ENCODE data around the gene KCNG1. TPM values are rescaled to one million over a fixed set of nuclear protein-coding genes. Genes with fewer than 3 reads are reported as not detected.

The KCNG1 gene
- total RNA-seq, 2 experiments from 2014 or later = 0.29 to 0.59 TPM

GRCh38 chr20:51034476-51034875, 11.6 kb upstream of the KCNG1 start:
- Mint-ChIP-seq H3K27me3 (ENCODE audit: low read depth) (peaks cover 38% of the 10 kb centered on the region), H3K9me3 (no peaks in the 10 kb centered on the region), H3K36me3 (ENCODE audit: low read depth) (no peaks in the 10 kb centered on the region), H3K4me3 (no peak overlapping the region), H3K27ac (no peak overlapping the region), H3K4me1 (ENCODE audit: low read depth) (peaks cover 6% of the 10 kb centered on the region)
- intact Hi-C loops (cut with micrococcal nuclease) = no loop called here
- DNase-seq = no peak
- CTCF ChIA-PET = interaction anchor here (0.7 to 1.5 kb wide), 2 partner anchors 19 to 137 kb away, joined by 3 to 4 read pairs; no protein-coding TSS in a partner anchor

GRCh38 chr20:51029963-51030920, 7.3 kb upstream of the KCNG1 start:
- H3K27me3 Mint-ChIP-seq (ENCODE audit: low read depth) = peaks cover 59% of the 10 kb centered on the region
- H3K4me3 Mint-ChIP-seq = no peak overlapping the region
- H3K9me3 Mint-ChIP-seq = no peaks in the 10 kb centered on the region
- no peak for DNase-seq
- H3K27ac Mint-ChIP-seq = no peak overlapping the region
- intact Hi-C loops (cut with micrococcal nuclease) = no loop called here
- H3K4me1 Mint-ChIP-seq (ENCODE audit: low read depth) = peaks cover 6% of the 10 kb centered on the region
- CTCF ChIA-PET = interaction anchor here (0.7 kb wide), 1 partner anchor 8 kb away, joined by 3 read pairs; no protein-coding TSS in a partner anchor
- H3K36me3 Mint-ChIP-seq (ENCODE audit: low read depth) = no peaks in the 10 kb centered on the region

GRCh38 chr20:51029556-51029955, 6.6 kb upstream of the KCNG1 start:
- intact Hi-C loops (cut with micrococcal nuclease) = no loop called here
- Mint-ChIP-seq H3K27ac (no peak overlapping the region), H3K36me3 (ENCODE audit: low read depth) (no peaks in the 10 kb centered on the region), H3K9me3 (no peaks in the 10 kb centered on the region), H3K4me3 (no peak overlapping the region), H3K4me1 (ENCODE audit: low read depth) (peaks cover 6% of the 10 kb centered on the region), H3K27me3 (ENCODE audit: low read depth) (peaks cover 63% of the 10 kb centered on the region)
- CTCF ChIA-PET = interaction anchor here (0.7 to 3.8 kb wide), 2 partner anchors 7 to 14 kb away, joined by 3 to 17 read pairs; no protein-coding TSS in a partner anchor
- DNase-seq = no peak

- intact Hi-C loops (cut with micrococcal nuclease) = no loop called here
- no peaks in the 10 kb centered on the region for H3K9me3 Mint-ChIP-seq
- no peaks in the 10 kb centered on the region for H3K36me3 Mint-ChIP-seq (ENCODE audit: low read depth)
- CTCF ChIA-PET = interaction anchor here (3.8 kb wide), 1 partner anchor 13 kb away, joined by 17 read pairs; no protein-coding TSS in a partner anchor
- peaks cover 3% of the 10 kb centered on the region for H3K4me1 Mint-ChIP-seq (ENCODE audit: low read depth)
- no peak overlapping the region for H3K4me3 Mint-ChIP-seq
- no peak for DNase-seq
- peaks cover 67% of the 10 kb centered on the region for H3K27me3 Mint-ChIP-seq (ENCODE audit: low read depth)
- no peak overlapping the region for H3K27ac Mint-ChIP-seq
Observed at GRCh38 chr20:51028616-51029212, 5.8 kb upstream of the KCNG1 start.

- DNase-seq = no peak
- Mint-ChIP-seq H3K27me3 (ENCODE audit: low read depth) (peaks cover 71% of the 10 kb centered on the region), H3K27ac (no peak overlapping the region), H3K4me3 (no peak overlapping the region), H3K9me3 (no peaks in the 10 kb centered on the region), H3K4me1 (ENCODE audit: low read depth) (peaks cover 5% of the 10 kb centered on the region), H3K36me3 (ENCODE audit: low read depth) (no peaks in the 10 kb centered on the region)
- intact Hi-C loops (cut with micrococcal nuclease) = no loop called here
- CTCF ChIA-PET = interaction anchor here (3.8 kb wide), 1 partner anchor 12 kb away, joined by 17 read pairs; no protein-coding TSS in a partner anchor
Observed at GRCh38 chr20:51027035-51027795, 4.3 kb upstream of the KCNG1 start.

- intact Hi-C loops (cut with micrococcal nuclease) = no loop called here
- CTCF ChIA-PET = interaction anchor here (3.8 kb wide), 1 partner anchor 11 kb away, joined by 17 read pairs; no protein-coding TSS in a partner anchor
Observed at GRCh38 chr20:51026269-51026668, 3.4 kb upstream of the KCNG1 start.

GRCh38 chr20:51024761-51025160, 1.9 kb upstream of the KCNG1 start:
- H3K4me1 Mint-ChIP-seq (ENCODE audit: low read depth) = peaks cover 5% of the 10 kb centered on the region
- intact Hi-C loops (cut with micrococcal nuclease) = no loop called here
- no peak overlapping the region for H3K4me3 Mint-ChIP-seq
- peaks cover 70% of the 10 kb centered on the region for H3K27me3 Mint-ChIP-seq (ENCODE audit: low read depth)
- no peak overlapping the region for H3K27ac Mint-ChIP-seq
- H3K9me3 Mint-ChIP-seq = no peaks in the 10 kb centered on the region
- no peaks in the 10 kb centered on the region for H3K36me3 Mint-ChIP-seq (ENCODE audit: low read depth)
- CTCF ChIA-PET = interaction anchor here (1.7 kb wide), 1 partner anchor 37 kb away, joined by 6 read pairs; no protein-coding TSS in a partner anchor
- DNase-seq = no peak

More at GRCh38 chr20:51026269-51026668, 3.4 kb upstream of the KCNG1 start:
- DNase-seq = no peak
- Mint-ChIP-seq H3K4me1 (ENCODE audit: low read depth) (peaks cover 5% of the 10 kb centered on the region), H3K4me3 (no peak overlapping the region), H3K9me3 (no peaks in the 10 kb centered on the region), H3K27me3 (ENCODE audit: low read depth) (peaks cover 71% of the 10 kb centered on the region), H3K27ac (no peak overlapping the region), H3K36me3 (ENCODE audit: low read depth) (no peaks in the 10 kb centered on the region)

GRCh38 chr20:51023617-51024155, 779 bp upstream of the KCNG1 start:
- no peaks in the 10 kb centered on the region for H3K36me3 Mint-ChIP-seq (ENCODE audit: low read depth)
- peaks cover 5% of the 10 kb centered on the region for H3K4me1 Mint-ChIP-seq (ENCODE audit: low read depth)
- DNase-seq = no peak
- no peaks in the 10 kb centered on the region for H3K9me3 Mint-ChIP-seq
- CTCF ChIA-PET = no interaction called here
- H3K27me3 Mint-ChIP-seq (ENCODE audit: low read depth) = peaks cover 62% of the 10 kb centered on the region
- no peak overlapping the region for H3K27ac Mint-ChIP-seq
- H3K4me3 Mint-ChIP-seq = peak overlapping the region; percentile 42
- intact Hi-C loops (cut with micrococcal nuclease) = no loop called here

GRCh38 chr20:51022227-51022802, 592 bp downstream of the KCNG1 start:
- CTCF ChIA-PET = interaction anchor here (0.6 kb wide), 1 partner anchor 8 kb away, joined by 3 read pairs; no protein-coding TSS in a partner anchor
- Mint-ChIP-seq H3K27ac (no peak overlapping the region), H3K4me1 (ENCODE audit: low read depth) (peaks cover 5% of the 10 kb centered on the region), H3K4me3 (peak overlapping the region; percentile 3), H3K27me3 (ENCODE audit: low read depth) (peaks cover 56% of the 10 kb centered on the region), H3K36me3 (ENCODE audit: low read depth) (no peaks in the 10 kb centered on the region), H3K9me3 (no peaks in the 10 kb centered on the region)
- intact Hi-C loops (cut with micrococcal nuclease) = no loop called here
- no peak for DNase-seq

- no peaks in the 10 kb centered on the region for H3K36me3 Mint-ChIP-seq (ENCODE audit: low read depth)
- DNase-seq = no peak
- peak overlapping the region; percentile 3 for H3K4me3 Mint-ChIP-seq
- CTCF ChIA-PET = interaction anchor here (1.0 kb wide), 1 partner anchor 36 kb away, joined by 3 read pairs; no protein-coding TSS in a partner anchor
- peaks cover 5% of the 10 kb centered on the region for H3K4me1 Mint-ChIP-seq (ENCODE audit: low read depth)
- no peaks in the 10 kb centered on the region for H3K9me3 Mint-ChIP-seq
- H3K27me3 Mint-ChIP-seq (ENCODE audit: low read depth) = peaks cover 56% of the 10 kb centered on the region
- no peak overlapping the region for H3K27ac Mint-ChIP-seq
- intact Hi-C loops (cut with micrococcal nuclease) = no loop called here
Observed at GRCh38 chr20:51021067-51022025, 1.6 kb downstream of the KCNG1 start.

Data from activated naive CD4-positive, alpha-beta T cell treated with anti-CD3 and anti-CD28 coated beads for 36 hours (primary cell).